ENCODE results near the gene CCDC73. TPM values are rescaled to one million over a fixed set of nuclear protein-coding genes. Genes with fewer than 3 reads are reported as not detected.
"Not testable (repeated sequence)": the region's sequence is repeated elsewhere in the genome, so short reads cannot be mapped to it uniquely, and the experiment has no call there.

The CCDC73 gene
- total RNA-seq, 1 donor from 2014 or later: not detected

GRCh38 chr11:32602657-32603415 is 191.6 kb downstream of the CCDC73 start:
- no peak for DNase-seq (ENCODE audit: low spot score)
- no peaks in the 10 kb centered on the region for H3K27me3 Mint-ChIP-seq (ENCODE audit: low read depth)
- H3K4me3 Mint-ChIP-seq (ENCODE audit: unreplicated experiment): no peak overlapping the region
- TF ChIP-seq CTCF (IDR thresholded peaks at IDR 0.05): no peak
- H3K9me3 Mint-ChIP-seq (ENCODE audit: low read depth): peaks cover 5% of the 10 kb centered on the region
- peaks cover 19% of the 10 kb centered on the region for H3K36me3 Mint-ChIP-seq (ENCODE audit: low read depth)
- H3K4me1 Mint-ChIP-seq (ENCODE audit: low read depth): peaks cover 6% of the 10 kb centered on the region
- H3K27ac Mint-ChIP-seq (ENCODE audit: unreplicated experiment): no peak overlapping the region

- Mint-ChIP-seq H3K4me3 (ENCODE audit: unreplicated experiment) (no peak overlapping the region), H3K36me3 (ENCODE audit: low read depth) (peaks cover 34% of the 10 kb centered on the region), H3K4me1 (ENCODE audit: low read depth) (peaks cover 3% of the 10 kb centered on the region), H3K27ac (ENCODE audit: unreplicated experiment) (no peak overlapping the region), H3K9me3 (ENCODE audit: low read depth) (no peaks in the 10 kb centered on the region), H3K27me3 (ENCODE audit: low read depth) (no peaks in the 10 kb centered on the region)
- TF ChIP-seq CTCF (IDR thresholded peaks at IDR 0.05): no peak
- DNase-seq (ENCODE audit: low spot score): no peak
Observed at GRCh38 chr11:32597921-32598320, 196.5 kb downstream of the CCDC73 start.

- H3K4me3 Mint-ChIP-seq (ENCODE audit: unreplicated experiment); H3K27ac Mint-ChIP-seq (ENCODE audit: unreplicated experiment); DNase-seq (ENCODE audit: low spot score); H3K4me1 Mint-ChIP-seq (ENCODE audit: low read depth); H3K9me3 Mint-ChIP-seq (ENCODE audit: low read depth); H3K27me3 Mint-ChIP-seq (ENCODE audit: low read depth): not testable (repeated sequence)
- peaks cover 39% of the 10 kb centered on the region for H3K36me3 Mint-ChIP-seq (ENCODE audit: low read depth)
Observed at GRCh38 chr11:32596114-32596513, 198.3 kb downstream of the CCDC73 start.

GRCh38 chr11:32594272-32594671 is 200.2 kb downstream of the CCDC73 start:
- no peak for DNase-seq (ENCODE audit: low spot score)
- Mint-ChIP-seq H3K4me1 (ENCODE audit: low read depth) (no peaks in the 10 kb centered on the region), H3K27ac (ENCODE audit: unreplicated experiment) (no peak overlapping the region), H3K9me3 (ENCODE audit: low read depth) (no peaks in the 10 kb centered on the region), H3K36me3 (ENCODE audit: low read depth) (peaks cover 48% of the 10 kb centered on the region), H3K4me3 (ENCODE audit: unreplicated experiment) (no peak overlapping the region), H3K27me3 (ENCODE audit: low read depth) (no peaks in the 10 kb centered on the region)
- TF ChIP-seq CTCF (IDR thresholded peaks at IDR 0.05): no peak

- no peaks in the 10 kb centered on the region for H3K27me3 Mint-ChIP-seq (ENCODE audit: low read depth)
- peak overlapping the region; percentile 36 for H3K27ac Mint-ChIP-seq (ENCODE audit: unreplicated experiment)
- peak; percentile 63 for TF ChIP-seq CTCF (IDR thresholded peaks at IDR 0.05)
- peaks cover 30% of the 10 kb centered on the region for H3K4me1 Mint-ChIP-seq (ENCODE audit: low read depth)
- H3K36me3 Mint-ChIP-seq (ENCODE audit: low read depth): peaks cover 16% of the 10 kb centered on the region
- DNase-seq (ENCODE audit: low spot score): no peak
- no peak overlapping the region for H3K4me3 Mint-ChIP-seq (ENCODE audit: unreplicated experiment)
- no peaks in the 10 kb centered on the region for H3K9me3 Mint-ChIP-seq (ENCODE audit: low read depth)
Observed at GRCh38 chr11:32586576-32587190, 207.8 kb downstream of the CCDC73 start.

Measured in chondrocyte (in vitro differentiated cells).